HAP-1 (cell line): ENCODE data around the gene DEFB128.
A peak's percentile ranks its signal among the peaks of the same experiment; 100 is the strongest.
"Not testable (repeated sequence)": the region's sequence is repeated elsewhere in the genome, so short reads cannot be mapped to it uniquely, and the experiment has no call there.

Experiments
- DNase-seq, 2 experiments: peaks; one replicate each; pipeline ENCODE4 v3.0.0-alpha.2; 2016 to 2020; ENCODE audit warnings: low spot score in 2 of 2
- H3K27me3 ChIP-seq: fragments of 250-450 bp; sonication (Bioruptor Pico); 2 replicates; pipeline ENCODE4 v1.5.1; 2020; ENCODE audit warnings: low read depth, mild to moderate bottlenecking, moderate library complexity
- H3K36me3 ChIP-seq: fragments of 250-450 bp; sonication (Bioruptor Pico); replicated peaks from 2 replicates; pipeline ENCODE4 v1.5.1; 2020; ENCODE audit warnings: mild to moderate bottlenecking
- H3K4me1 ChIP-seq: fragments of 250-450 bp; sonication (Bioruptor Pico); 2 replicates; pipeline ENCODE4 v1.5.1; 2020; ENCODE audit warnings: mild to moderate bottlenecking
- H3K4me3 ChIP-seq: fragments of 250-450 bp; sonication (Bioruptor Pico); 2 replicates; pipeline ENCODE4 v1.5.1; 2020; ENCODE audit warnings: mild to moderate bottlenecking, moderate library complexity
- H3K9me3 ChIP-seq: fragments of 250-450 bp; sonication (Bioruptor Pico); 2 replicates; pipeline ENCODE4 v1.5.1; 2020; ENCODE audit warnings: mild to moderate bottlenecking, moderate library complexity
- in situ Hi-C: fragments of 300-500 bp; cut with MboI; formaldehyde crosslinking; loops from 3 replicates; pipeline ENCODE4 v1.14.3; 2020; ENCODE audit warnings: low sequenced_read_pairs, inconsistent platforms, mixed read lengths

The DEFB128 gene

GRCh38 chr20:208942-209566, 19.5 kb upstream of the DEFB128 start:
- Histone ChIP-seq H3K9me3 (no peaks in the 10 kb centered on the region), H3K4me3 (no peak overlapping the region), H3K27me3 (peaks cover 6% of the 10 kb centered on the region), H3K36me3 (no peaks in the 10 kb centered on the region), H3K4me1 (no peaks in the 10 kb centered on the region)
- in situ Hi-C loops = loop anchor here (5.0 kb wide), 1 partner anchor 58 kb away; no protein-coding TSS in a partner anchor
- peak; percentile 31 to 71 for DNase-seq

GRCh38 chr20:203630-204029, 14.1 kb upstream of the DEFB128 start:
- H3K36me3 ChIP-seq, in situ Hi-C loops, H3K4me1 ChIP-seq, H3K4me3 ChIP-seq, DNase-seq, H3K9me3 ChIP-seq, H3K27me3 ChIP-seq: not testable (repeated sequence)

DNA sequence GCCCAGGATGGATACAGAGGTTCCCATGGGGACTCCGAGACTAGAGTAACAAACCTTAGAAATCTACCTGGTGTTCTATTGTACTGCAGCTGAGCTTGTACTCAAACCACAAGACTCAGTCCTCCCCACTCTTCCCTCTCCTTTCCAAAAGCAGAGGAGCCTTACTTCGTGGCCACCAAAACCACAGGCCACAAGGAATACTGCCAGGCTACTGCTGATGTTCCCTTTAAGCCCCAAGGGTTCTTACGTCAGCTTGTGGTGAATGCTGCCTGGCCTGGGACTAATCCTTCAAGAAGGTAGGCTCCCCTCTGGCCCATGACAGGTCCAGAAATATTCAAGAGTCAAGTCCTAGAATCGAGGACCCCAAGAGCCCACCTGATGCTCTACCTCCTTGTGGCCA, 10.5 kb upstream of the DEFB128 start:
- no peaks in the 10 kb centered on the region for H3K9me3 ChIP-seq
- in situ Hi-C loops = no loop called here
- H3K4me3 ChIP-seq = no peak overlapping the region
- H3K36me3 ChIP-seq = no peaks in the 10 kb centered on the region
- peaks cover 21% of the 10 kb centered on the region for H3K27me3 ChIP-seq
- no peak for DNase-seq
- no peaks in the 10 kb centered on the region for H3K4me1 ChIP-seq

- H3K4me3 ChIP-seq = no peak overlapping the region
- H3K27me3 ChIP-seq = peaks cover 26% of the 10 kb centered on the region
- H3K9me3 ChIP-seq = no peaks in the 10 kb centered on the region
- no peak for DNase-seq
- in situ Hi-C loops = no loop called here
- H3K36me3 ChIP-seq = no peaks in the 10 kb centered on the region
- H3K4me1 ChIP-seq = no peaks in the 10 kb centered on the region
Observed at GRCh38 chr20:198225-198624, 8.7 kb upstream of the DEFB128 start.

DNA sequence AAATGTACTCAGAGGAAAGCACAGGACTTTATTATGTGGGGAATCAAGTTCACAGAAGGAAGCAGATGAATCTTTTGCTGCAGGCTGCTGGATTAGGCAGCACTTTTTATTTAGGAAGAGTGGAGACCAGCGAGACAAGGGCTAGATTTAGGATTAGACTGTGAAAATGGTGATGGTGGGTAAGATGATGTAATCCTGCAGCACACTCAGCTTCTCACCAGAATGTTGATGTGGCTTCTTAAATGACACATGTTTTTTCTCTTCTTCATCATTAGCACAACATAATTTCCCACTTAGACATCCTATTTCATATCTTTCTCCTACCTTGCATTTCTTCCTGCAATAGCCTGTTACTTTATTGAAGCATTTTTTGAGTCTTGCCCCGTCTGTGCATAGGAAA, 1.8 kb downstream of the DEFB128 start:
- Histone ChIP-seq H3K9me3 (no peaks in the 10 kb centered on the region), H3K4me1 (peaks cover 8% of the 10 kb centered on the region), H3K4me3 (no peak overlapping the region), H3K36me3 (no peaks in the 10 kb centered on the region), H3K27me3 (peaks cover 9% of the 10 kb centered on the region)
- in situ Hi-C loops = no loop called here
- DNase-seq = no peak

DNA sequence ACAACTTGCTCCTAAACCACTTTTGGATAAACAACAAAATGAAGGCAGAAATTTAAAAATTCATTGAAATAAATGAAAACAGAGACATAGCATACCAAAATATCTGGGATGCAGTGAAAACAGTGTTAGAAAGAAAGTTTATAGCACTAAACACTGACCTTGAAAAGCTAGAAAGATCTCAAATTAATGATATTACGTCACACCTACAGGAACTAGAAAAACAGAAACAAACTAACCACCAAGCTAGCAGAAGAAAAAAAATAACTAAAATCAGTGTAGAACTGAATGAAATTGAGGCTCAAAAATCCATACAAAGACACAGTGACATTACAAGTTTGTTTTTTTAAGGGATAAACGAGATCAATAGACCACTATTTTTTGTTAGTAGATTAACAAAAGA, 5.2 kb downstream of the DEFB128 start:
- H3K27me3 ChIP-seq = peaks cover 8% of the 10 kb centered on the region
- in situ Hi-C loops = no loop called here
- H3K36me3 ChIP-seq = no peaks in the 10 kb centered on the region
- H3K4me1 ChIP-seq = peaks cover 8% of the 10 kb centered on the region
- no peak overlapping the region for H3K4me3 ChIP-seq
- no peak for DNase-seq
- H3K9me3 ChIP-seq = no peaks in the 10 kb centered on the region

DNA sequence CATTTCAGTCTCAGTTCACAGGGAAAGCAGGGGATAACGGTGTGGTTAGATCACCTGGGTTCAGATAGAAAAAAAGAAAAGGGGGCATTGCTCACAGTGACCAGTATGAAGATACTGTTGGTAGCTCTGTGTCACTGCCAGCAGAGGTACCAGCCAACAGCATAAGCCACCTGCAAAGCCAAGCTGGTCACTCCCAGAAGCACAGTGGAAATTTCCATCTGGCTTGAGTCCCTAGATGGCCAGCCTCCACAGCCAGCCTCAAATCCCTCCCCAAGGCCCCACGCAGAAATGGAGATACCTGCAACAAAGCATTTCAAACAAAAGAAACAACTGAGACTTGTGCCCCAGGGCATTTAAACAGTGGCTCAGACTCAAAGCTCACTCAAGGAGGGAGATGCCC, 20.6 kb downstream of the DEFB128 start:
- no peak for DNase-seq
- Histone ChIP-seq H3K9me3 (no peaks in the 10 kb centered on the region), H3K36me3 (no peaks in the 10 kb centered on the region), H3K27me3 (peaks cover 16% of the 10 kb centered on the region; the same call in 1 of the 2 replicates), H3K4me3 (no peak overlapping the region), H3K4me1 (no peaks in the 10 kb centered on the region)
- in situ Hi-C loops = no loop called here

DNA sequence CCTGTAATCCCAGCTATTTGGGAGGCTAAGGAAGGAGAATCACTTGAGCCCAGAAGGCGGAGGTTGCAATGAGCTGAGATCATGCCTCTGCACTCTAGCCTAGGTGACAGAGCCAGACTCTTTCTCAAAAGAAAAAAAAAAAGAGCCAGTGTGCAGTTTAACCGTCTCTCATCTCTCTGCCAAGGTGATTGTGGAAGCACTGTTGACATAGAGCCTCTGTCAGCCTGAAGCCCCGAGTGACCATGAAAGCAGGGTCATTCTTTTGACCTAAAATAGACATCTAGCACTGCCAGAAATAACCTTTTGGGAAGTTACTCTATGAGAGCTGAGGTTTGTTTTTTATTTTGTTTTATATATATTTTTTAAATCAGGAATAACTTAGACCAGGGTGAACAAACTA, 24.9 kb downstream of the DEFB128 start:
- in situ Hi-C loops = no loop called here
- no peaks in the 10 kb centered on the region for H3K4me1 ChIP-seq
- no peak for DNase-seq

DNA sequence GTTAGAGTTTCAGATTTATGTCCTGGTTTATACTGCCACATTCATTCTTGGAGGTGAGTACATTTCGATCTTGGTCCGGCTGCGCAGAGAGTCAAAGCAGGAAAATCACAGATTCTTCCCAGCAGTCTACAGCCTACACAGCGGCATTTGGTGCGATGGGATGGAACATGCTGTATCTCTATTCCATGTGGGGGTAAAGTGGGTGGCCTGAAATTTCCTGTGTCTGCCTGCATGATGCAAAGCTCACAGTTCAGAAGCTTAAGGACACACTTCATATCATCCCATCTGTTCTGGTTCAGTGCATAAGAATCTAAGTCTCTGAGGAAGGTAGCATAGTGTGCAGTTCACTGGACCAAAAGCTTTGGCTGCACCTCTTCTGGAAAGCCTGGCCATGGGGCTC, 32.4 kb downstream of the DEFB128 start, which contains the start of gene DEFB127:
TSS of gene DEFB127 (plus strand) at position 301 of the 400 bp plus-strand sequence. CDS start at position 392, 91 bp downstream.
- Histone ChIP-seq H3K4me3 (no peak within 1 kb of the TSS), H3K36me3 (no peaks in the 10 kb centered on the region), H3K4me1 (no peaks in the 10 kb centered on the region), H3K9me3 (no peaks in the 10 kb centered on the region), H3K27me3 (peaks cover 7% of the 10 kb centered on the region; the same call in 1 of the 2 replicates)
- no peak for DNase-seq
- in situ Hi-C loops = no loop called here

More for the DNA sequence above, 24.9 kb downstream of the DEFB128 start:
- no peaks in the 10 kb centered on the region for H3K9me3 ChIP-seq
- peaks cover 16% of the 10 kb centered on the region; the same call in 1 of the 2 replicates for H3K27me3 ChIP-seq
- no peaks in the 10 kb centered on the region for H3K36me3 ChIP-seq
- no peak overlapping the region for H3K4me3 ChIP-seq

DNA sequence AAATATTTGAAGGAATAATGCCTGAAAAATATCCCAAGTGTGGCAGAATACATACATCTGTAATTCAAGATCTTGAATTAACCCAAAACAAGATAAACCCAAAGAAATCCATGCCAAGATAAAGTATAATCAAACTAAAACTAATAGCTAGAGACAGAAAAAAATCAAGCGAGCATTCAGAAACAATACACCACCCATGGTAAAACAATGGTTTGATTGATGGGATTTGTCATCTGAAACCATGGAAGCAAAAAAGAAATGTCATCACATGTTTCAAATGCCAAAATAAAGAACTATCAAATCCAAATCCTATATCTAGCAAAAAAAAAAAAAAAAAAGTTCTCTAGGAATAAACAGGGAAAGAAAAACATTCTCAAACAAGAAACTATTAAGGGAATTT, 37.4 kb downstream of the DEFB128 start:
- in situ Hi-C loops = no loop called here
- peaks cover 18% of the 10 kb centered on the region for H3K27me3 ChIP-seq

GRCh38 chr20:145877-146276, 43.6 kb downstream of the DEFB128 start:
- H3K9me3 ChIP-seq = no peaks in the 10 kb centered on the region
- no peak overlapping the region for H3K4me3 ChIP-seq
- H3K4me1 ChIP-seq = no peaks in the 10 kb centered on the region
- no peaks in the 10 kb centered on the region for H3K36me3 ChIP-seq
- H3K27me3 ChIP-seq = peaks cover 51% of the 10 kb centered on the region
- in situ Hi-C loops = no loop called here
- no peak for DNase-seq

More for the DNA sequence above, 37.4 kb downstream of the DEFB128 start:
- H3K4me1 ChIP-seq = no peaks in the 10 kb centered on the region
- H3K4me3 ChIP-seq = no peak overlapping the region
- H3K36me3 ChIP-seq = no peaks in the 10 kb centered on the region
- DNase-seq = no peak
- peaks cover 2% of the 10 kb centered on the region; the same call in 1 of the 2 replicates for H3K9me3 ChIP-seq

DNA sequence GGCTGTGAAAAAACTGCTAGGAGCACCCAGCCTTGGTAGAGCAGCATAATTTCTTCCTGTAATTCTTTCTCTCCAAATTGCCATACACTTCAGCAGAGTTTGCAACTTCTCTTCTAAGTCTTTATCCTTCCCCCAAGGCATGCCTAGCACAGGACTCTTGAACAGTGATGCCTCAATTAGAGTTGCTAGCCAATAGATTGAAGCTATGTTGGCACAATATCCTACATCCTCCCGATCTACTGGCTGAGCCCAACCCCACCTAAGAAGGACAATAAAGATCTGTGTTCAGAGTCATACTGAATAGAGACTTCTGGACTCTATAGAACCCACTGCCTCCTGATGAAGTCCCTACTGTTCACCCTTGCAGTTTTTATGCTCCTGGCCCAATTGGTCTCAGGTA, 47.2 kb downstream of the DEFB128 start, which contains the start of gene DEFB126:
TSS of gene DEFB126 (plus strand) at position 301 of the 400 bp plus-strand sequence. CDS start at position 340, 39 bp downstream.
- no peak within 1 kb of the TSS for H3K4me3 ChIP-seq
- H3K4me1 ChIP-seq = peaks cover 7% of the 10 kb centered on the region
- DNase-seq = no peak
- peaks cover 39% of the 10 kb centered on the region for H3K27me3 ChIP-seq
- H3K36me3 ChIP-seq = no peaks in the 10 kb centered on the region
- no peaks in the 10 kb centered on the region for H3K9me3 ChIP-seq
- in situ Hi-C loops = no loop called here
